Spleen (tissue), 7 donors: ENCODE measurements around the gene SORD.

ENCODE experiments used
- CTCF ChIP-seq, 11 experiments: fragments of 200-600 bp in 7 of 11; fragments of 450-650 bp in 4 of 11; sonication (generic) in 4 of 11; IDR thresholded peaks in 8 of 11; conservative IDR thresholded peaks in 3 of 11; 1 replicate in 7 of 11; 2 replicates in 4 of 11; pipeline versions ENCODE4 v1.4.0 to v1.8.0; 2016 to 2021; ENCODE audit warnings: antibody characterized with exemption in 11 of 11, inconsistent platforms in 4 of 11, mild to moderate bottlenecking in 1 of 11
- POLR2A ChIP-seq, 3 donors: fragments of 450-650 bp; IDR thresholded peaks; one replicate each; pipeline ENCODE4 v1.5.1; 2017; ENCODE audit warnings: antibody characterized with exemption in 3 of 3, mild to moderate bottlenecking in 1 of 3
- POLR2AphosphoS5 ChIP-seq, 3 donors: sonication (generic); formaldehyde crosslinking; IDR thresholded peaks; one replicate each; pipeline ENCODE4 v1.5.1; 2017; ENCODE audit warnings: antibody characterized with exemption in 3 of 3
- donor health status: DM: no; HTN: no; CAD: no; lungs with moderate emphysema.
- donor health status: DM: no; HTN: no; CAD: no.
- donor health status: DM: no; HTN: no; CAD: no.

- no peak for TF ChIP-seq CTCF (IDR thresholded peaks at IDR 0.05 in 8 of 11, conservative IDR thresholded peaks at IDR 0.05 in 3 of 11)
- TF ChIP-seq POLR2A (IDR thresholded peaks at IDR 0.05): no peak
- TF ChIP-seq POLR2AphosphoS5 (IDR thresholded peaks at IDR 0.05): peak; percentile 75 to 86 (median 86)
These were observed at the start of gene SORD for GRCh38 chr15:45022871-45023658.
